ENCODE results near the gene PLIN5.
A peak's percentile ranks its signal among the peaks of the same experiment; 100 is the strongest.
"Not testable (repeated sequence)": the region's sequence is repeated elsewhere in the genome, so short reads cannot be mapped to it uniquely, and the experiment has no call there.

Gene PLIN5

DNA sequence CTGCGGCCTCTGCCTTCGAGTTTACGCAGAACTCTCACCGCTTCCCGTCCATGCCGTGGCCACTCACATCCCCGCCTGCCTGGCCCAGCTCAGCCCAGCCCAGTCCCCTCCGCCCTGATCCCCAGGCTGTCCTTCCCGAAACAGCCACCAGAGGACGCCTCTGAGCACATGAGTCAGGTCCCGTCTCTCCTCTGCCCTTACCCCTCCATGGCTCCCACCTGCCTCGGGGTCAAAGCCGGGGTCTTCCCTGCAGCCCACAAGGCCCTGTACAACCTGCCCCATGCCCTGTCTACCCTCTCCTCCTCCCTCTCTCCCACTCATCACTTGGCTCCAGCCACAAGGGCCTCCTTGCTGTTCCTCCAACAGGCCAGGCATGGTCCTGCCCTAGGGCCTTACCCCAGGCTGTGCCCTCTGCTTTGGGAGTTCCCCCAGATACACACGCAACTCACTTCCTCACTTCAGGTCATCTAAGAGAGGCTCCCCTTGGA, 32.6 kb upstream of the PLIN5 start:
- DNase-seq (ENCODE audit: low read depth, low spot score), result peak; percentile 31
- H3K4me3 ChIP-seq (ENCODE audit: low read depth, low read length), result no peak overlapping the region
- TF ChIP-seq, protein P1, sequence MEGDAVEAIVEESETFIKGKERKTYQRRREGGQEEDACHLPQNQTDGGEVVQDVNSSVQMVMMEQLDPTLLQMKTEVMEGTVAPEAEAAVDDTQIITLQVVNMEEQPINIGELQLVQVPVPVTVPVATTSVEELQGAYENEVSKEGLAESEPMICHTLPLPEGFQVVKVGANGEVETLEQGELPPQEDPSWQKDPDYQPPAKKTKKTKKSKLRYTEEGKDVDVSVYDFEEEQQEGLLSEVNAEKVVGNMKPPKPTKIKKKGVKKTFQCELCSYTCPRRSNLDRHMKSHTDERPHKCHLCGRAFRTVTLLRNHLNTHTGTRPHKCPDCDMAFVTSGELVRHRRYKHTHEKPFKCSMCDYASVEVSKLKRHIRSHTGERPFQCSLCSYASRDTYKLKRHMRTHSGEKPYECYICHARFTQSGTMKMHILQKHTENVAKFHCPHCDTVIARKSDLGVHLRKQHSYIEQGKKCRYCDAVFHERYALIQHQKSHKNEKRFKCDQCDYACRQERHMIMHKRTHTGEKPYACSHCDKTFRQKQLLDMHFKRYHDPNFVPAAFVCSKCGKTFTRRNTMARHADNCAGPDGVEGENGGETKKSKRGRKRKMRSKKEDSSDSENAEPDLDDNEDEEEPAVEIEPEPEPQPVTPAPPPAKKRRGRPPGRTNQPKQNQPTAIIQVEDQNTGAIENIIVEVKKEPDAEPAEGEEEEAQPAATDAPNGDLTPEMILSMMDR (IDR thresholded peaks at IDR 0.05; ENCODE audit: low read depth, low read length), result peak; percentile 94
- in situ Hi-C loops (cut with HindIII; ENCODE audit: low sequenced_read_pairs), result no loop called here

DNA sequence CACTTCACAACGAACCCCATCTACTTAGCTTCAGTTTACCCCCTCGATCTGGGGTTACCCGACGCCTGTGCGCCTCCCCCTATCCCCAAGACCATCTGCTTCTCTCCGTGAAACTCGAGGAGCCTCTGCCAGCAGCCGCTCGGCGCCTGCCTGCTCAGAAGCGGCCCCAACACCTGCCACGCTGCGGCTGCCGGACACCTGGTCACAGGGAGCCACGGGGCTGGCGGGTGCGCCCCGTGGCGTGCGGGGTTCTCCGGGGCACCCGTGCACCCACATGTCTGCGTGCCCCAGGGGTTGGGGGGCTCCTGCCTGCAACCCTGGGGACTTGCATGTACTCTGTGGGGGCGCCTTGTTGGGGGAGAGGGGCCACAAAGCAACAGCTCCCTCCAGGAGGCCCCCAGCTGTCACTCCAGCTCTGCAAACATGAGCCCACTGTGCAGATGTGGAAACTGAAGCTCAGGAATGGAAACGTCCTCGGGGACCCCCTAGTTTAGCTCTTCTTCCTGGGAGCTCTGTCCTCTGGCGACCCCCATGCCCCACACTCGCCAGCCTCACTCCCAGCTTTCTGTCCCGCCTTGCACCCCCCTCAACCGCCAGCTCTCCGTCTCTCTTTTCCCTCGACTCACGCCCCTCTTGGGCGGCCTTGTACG, 31.5 kb upstream of the PLIN5 start:
- TF ChIP-seq, protein P1 (IDR thresholded peaks at IDR 0.05; ENCODE audit: low read depth, low read length), result no peak
- in situ Hi-C loops (cut with HindIII; ENCODE audit: low sequenced_read_pairs), result no loop called here
- DNase-seq (ENCODE audit: low read depth, low spot score), result no peak
- no peak overlapping the region for H3K4me3 ChIP-seq (ENCODE audit: low read depth, low read length)

DNA sequence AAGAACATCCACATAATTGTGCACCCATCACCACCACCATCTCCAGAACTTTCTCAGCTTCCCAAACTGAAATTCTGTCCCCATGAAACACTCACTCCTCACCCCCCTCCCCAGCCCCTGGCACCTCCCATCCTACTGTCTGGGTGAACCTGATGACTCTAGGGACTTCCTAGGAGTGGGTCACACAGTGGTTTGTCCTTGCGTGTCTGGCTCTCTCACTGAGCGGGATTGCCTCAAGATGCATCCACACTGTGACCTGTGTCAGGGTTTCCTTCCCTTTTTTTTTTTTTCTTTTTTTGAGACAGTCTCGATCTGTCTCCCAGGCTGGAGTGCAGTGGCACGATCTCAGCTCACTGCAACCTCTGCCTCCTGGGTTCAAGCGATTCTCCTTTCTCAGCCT, 28.5 kb upstream of the PLIN5 start:
- DNase-seq (ENCODE audit: low read depth, low spot score); H3K4me3 ChIP-seq (ENCODE audit: low read depth, low read length); in situ Hi-C loops (cut with HindIII; ENCODE audit: low sequenced_read_pairs): not testable (repeated sequence)

DNA sequence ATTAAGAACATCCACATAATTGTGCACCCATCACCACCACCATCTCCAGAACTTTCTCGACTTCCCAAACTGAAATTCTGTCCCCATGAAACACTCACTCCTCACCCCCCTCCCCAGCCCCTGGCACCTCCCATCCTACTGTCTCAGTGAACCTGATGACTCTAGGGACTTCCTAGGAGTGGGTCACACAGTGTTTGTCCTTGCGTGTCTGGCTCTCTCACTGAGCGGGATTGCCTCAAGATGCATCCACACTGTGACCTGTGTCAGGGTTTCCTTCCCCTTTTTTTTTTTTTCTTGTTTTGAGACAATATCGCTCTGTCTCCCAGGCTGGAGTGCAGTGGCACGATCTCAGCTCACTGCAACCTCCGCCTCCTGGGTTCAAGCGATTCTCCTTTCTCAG, 27.1 kb upstream of the PLIN5 start:
- DNase-seq (ENCODE audit: low read depth, low spot score); in situ Hi-C loops (cut with HindIII; ENCODE audit: low sequenced_read_pairs); H3K4me3 ChIP-seq (ENCODE audit: low read depth, low read length): not testable (repeated sequence)

DNA sequence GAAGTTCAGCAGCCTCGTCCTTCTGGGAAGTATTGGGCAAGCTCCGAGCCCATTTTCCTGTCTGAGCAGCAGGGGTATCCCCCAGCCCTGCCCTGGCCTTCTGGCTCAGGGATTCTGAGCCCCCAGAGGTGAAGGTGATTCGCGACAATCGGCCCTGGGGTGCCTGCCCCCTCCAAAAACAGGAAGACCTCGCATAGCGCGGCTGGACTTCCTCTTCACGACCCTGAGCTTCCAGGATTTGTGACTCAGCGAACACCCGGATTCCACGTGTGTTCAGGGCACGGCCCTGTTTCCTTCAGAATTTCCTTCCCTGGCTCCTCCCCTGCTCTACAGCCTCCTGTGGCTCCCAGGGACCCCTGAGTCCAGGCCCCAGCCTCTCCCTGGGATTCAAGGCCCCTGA, 24.5 kb upstream of the PLIN5 start, which contains the start of gene SEMA6B:
SEMA6B (minus strand) TSS at position 116 of the 400 bp plus-strand sequence. CDS start 1,227 bp downstream, outside the sequence.
- H3K4me3 ChIP-seq (ENCODE audit: low read depth, low read length), result no peak within 1 kb of the TSS
- in situ Hi-C loops (cut with HindIII; ENCODE audit: low sequenced_read_pairs), result no loop called here
- TF ChIP-seq, protein P1 (IDR thresholded peaks at IDR 0.05; ENCODE audit: low read depth, low read length), result no peak
- no peak for DNase-seq (ENCODE audit: low read depth, low spot score)

DNA sequence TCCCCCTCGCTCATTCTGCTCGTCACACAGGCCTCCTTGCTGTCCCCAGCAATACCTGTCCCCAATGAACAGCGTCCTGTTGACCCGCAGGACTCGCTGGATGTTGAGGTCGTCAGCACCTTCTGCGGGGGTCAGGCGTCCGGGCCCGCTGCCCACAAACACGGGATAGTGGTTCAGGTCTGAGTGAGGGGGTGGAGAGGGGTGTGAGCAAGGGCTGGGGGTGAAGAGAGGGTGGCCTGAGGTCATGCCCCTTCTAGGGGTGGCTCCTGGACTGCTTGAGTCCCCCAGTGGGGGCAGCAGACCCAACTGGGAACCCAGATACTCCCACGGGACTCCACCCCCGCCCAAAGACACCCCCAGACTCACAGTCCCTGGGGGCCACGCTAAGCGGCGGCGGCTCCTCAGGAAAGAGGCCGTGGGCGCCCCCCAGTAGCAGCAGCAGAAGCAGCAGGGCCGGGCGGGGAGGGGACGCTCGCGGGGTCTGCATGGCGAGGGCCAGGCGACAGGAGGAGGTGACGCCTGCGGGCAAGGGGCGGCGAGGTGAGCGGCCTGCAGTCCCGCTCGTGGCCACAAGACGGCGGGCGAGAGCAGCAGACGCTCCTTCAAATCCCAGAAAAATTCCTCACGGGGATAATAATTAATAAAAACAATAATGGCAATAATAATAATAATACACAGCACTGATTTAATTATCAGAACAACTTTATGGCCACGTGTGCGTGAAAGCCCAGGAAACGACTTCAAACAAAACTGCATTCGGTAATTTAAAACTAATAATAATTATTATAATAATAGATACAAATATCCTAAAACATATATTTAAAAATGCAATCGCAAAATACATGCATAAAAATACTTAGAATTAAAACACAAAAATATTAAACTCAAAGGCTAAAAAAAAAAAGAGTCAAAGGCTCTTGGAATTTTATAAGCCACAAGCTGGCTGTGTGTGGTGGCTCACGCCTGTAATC, 23.2 kb upstream of the PLIN5 start:
- TF ChIP-seq, protein P1 (IDR thresholded peaks at IDR 0.05; ENCODE audit: low read depth, low read length), result peak; percentile 99
- in situ Hi-C loops (cut with HindIII; ENCODE audit: low sequenced_read_pairs), result no loop called here
- no peak for DNase-seq (ENCODE audit: low read depth, low spot score)
- H3K4me3 ChIP-seq (ENCODE audit: low read depth, low read length), result no peak overlapping the region

DNA sequence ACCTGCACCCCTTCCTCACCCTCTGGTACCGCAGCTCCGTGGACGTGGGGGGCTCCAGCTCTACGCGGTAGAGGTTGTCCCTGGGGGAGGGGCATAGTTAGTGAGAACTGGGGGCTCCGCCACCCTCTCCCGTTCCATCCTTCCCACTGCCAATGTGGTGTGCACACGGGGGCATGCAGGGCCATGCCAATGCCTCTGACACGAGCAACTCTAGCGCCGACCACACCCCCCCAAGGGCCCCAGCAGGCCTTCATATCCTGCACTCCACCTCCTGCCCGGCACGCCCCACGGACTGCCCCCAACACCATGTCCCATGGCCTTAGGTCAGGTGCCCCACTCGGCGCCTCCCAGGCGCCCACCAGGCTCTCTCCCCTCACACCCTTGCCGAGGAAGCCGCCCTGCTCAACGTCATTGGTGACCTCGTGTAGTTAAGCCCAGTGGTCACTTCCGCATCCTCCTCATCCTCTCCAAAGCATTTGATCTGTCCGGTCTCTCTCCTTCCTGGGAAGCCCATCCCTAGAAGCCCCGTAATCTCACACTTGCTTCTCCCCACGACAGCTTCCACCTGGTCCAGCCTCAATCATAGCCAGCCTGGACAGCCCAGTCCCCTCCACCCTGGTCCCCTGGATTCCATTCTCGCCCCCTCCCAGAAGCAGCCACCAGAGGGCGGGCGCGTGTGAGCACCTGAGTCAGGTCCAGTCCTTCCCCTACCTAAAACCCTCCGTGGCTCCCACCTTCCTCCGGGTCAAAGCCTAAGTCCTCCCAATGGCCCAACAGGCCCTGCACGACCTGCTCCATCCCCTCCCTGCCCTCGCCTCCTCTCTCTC, 22.3 kb upstream of the PLIN5 start:
- H3K4me3 ChIP-seq (ENCODE audit: low read depth, low read length), result no peak overlapping the region
- in situ Hi-C loops (cut with HindIII; ENCODE audit: low sequenced_read_pairs), result no loop called here

More for the DNA sequence above, 22.3 kb upstream of the PLIN5 start:
- DNase-seq (ENCODE audit: low read depth, low spot score), result no peak
- TF ChIP-seq, protein P1 (IDR thresholded peaks at IDR 0.05; ENCODE audit: low read depth, low read length), result peak; percentile 32

All from astrocyte of the spinal cord (primary cell).